GM12874 (cell line): ENCODE measurements around the gene REPIN1.

Source experiments
- CTCF ChIP-seq: IDR thresholded peaks from 2 replicates; pipeline ENCODE4 v1.5.1; 2011; ENCODE audit warnings: low read depth, mild to moderate bottlenecking, control low read depth, low read length, moderate library complexity; ENCODE audit not compliant: insufficient read depth

REPIN1 gene

GRCh38 chr7:150421831-150422230 lies 53.2 kb downstream of the REPIN1 start:
- no peak for TF ChIP-seq CTCF
